K562 (cell line): ENCODE data around the gene TXNDC15. TPM values are rescaled to one million over a fixed set of nuclear protein-coding genes. Genes with fewer than 3 reads are reported as not detected.

ENCODE experiments used
- ATAC-seq: fragments of 200-7000 bp; cut with Tn5 transposase; 3 replicates; pipeline ENCODE4 v1.9.1; 2020; ENCODE audit warnings: moderate library complexity
- BruUV-seq: library from RNA; stranded (reverse); fragments of 400-500 nt; replicated peaks from 2 replicates; lab custom pipeline; 2021; lab: Mats Ljungman, UMichigan
- CTCF ChIA-PET: fragments of 300-600 bp; formaldehyde crosslinking; extraction: SDS; loops from one replicate; lab custom pipeline; 2021; ENCODE audit warnings: low intra/inter-chr PET ratio; lab: Yijun Ruan, JAX
- POLR2A ChIA-PET: fragments of 300-600, 350-650 bp; sonication (Branson Sonifier 250); formaldehyde crosslinking; extraction: SDS; loops from one replicate; lab custom pipeline; 2021; ENCODE audit warnings: antibody characterized with exemption, inconsistent platforms; lab: Yijun Ruan, JAX
- DNase-seq, 4 experiments: peaks; one replicate each; pipeline versions ENCODE4 v3.0.0 to v3.0.0-alpha.2; 2011 to 2018; ENCODE audit warnings: low spot score in 3 of 4, mixed read lengths in 3 of 4; ENCODE audit errors: extremely low read depth in 1 of 4
- FAIRE-seq: peaks from 2 replicates; lab custom pipeline; 2011; peaks lifted over from hg19 to GRCh38; lab: Jason Lieb, UNC
- H2AFZ ChIP-seq: 2 replicates; pipeline ENCODE4 v1.6.0; 2011; ENCODE audit warnings: low read depth, low read length, control low read depth, inconsistent platforms
- H3K27ac ChIP-seq: fragments of 200-600 bp; 3 replicates; pipeline ENCODE4 v1.8.0; 2011; ENCODE audit warnings: low read depth, mild to moderate bottlenecking, control low read depth, inconsistent platforms, low read length, moderate library complexity, mixed read lengths; ENCODE audit errors: extremely low read depth
- H3K27me3 ChIP-seq, 2 experiments: fragments of 300-600 bp in 1 of 2; 2 replicates in 1 of 2; 3 replicates in 1 of 2; pipeline versions ENCODE4 v1.6.0 to v1.8.0; 2011; ENCODE audit warnings: inconsistent platforms in 2 of 2, low read length in 2 of 2, mild to moderate bottlenecking in 1 of 2, mixed read lengths in 1 of 2, moderate library complexity in 1 of 2; ENCODE audit not compliant: control insufficient read depth in 2 of 2, insufficient read depth in 2 of 2
- H3K36me3 ChIP-seq: fragments of 300-600 bp; 3 replicates; pipeline ENCODE4 v1.8.0; 2011; ENCODE audit warnings: mild to moderate bottlenecking, low read length, inconsistent platforms; ENCODE audit not compliant: control insufficient read depth, insufficient read depth
- H3K4me1 ChIP-seq, 2 experiments: fragments of 200-600 bp in 1 of 2; replicated peaks in 1 of 2; 2 replicates in 1 of 2; 3 replicates in 1 of 2; pipeline versions ENCODE4 v1.5.1 to v1.8.0; 2011; ENCODE audit warnings: inconsistent platforms in 2 of 2, low read length in 2 of 2, mild to moderate bottlenecking in 1 of 2, mixed read lengths in 1 of 2, moderate library complexity in 1 of 2; ENCODE audit not compliant: control insufficient read depth in 2 of 2, insufficient read depth in 2 of 2
- H3K4me2 ChIP-seq: 2 replicates; pipeline ENCODE4 v1.6.1; 2011; ENCODE audit warnings: low read length, control low read depth, inconsistent platforms, mixed read lengths; ENCODE audit not compliant: insufficient read depth
- H3K4me3 ChIP-seq: fragments of 200-600 bp; sonication (generic), shearing (Covaris generic); 2 replicates; pipeline ENCODE4 v1.5.1; 2016; ENCODE audit warnings: control low read depth, inconsistent platforms
- H3K79me2 ChIP-seq: fragments of 200-600 bp; 3 replicates; pipeline ENCODE4 v1.8.0; 2011; ENCODE audit warnings: low read length, inconsistent platforms; ENCODE audit not compliant: control insufficient read depth, insufficient read depth
- H3K9ac ChIP-seq, 2 experiments: 2 replicates each; pipeline versions ENCODE4 v1.6.0 to v1.6.1; 2011; ENCODE audit warnings: low read depth in 2 of 2, low read length in 2 of 2, control low read depth in 1 of 2, inconsistent platforms in 1 of 2, mild to moderate bottlenecking in 1 of 2, mixed read lengths in 1 of 2; ENCODE audit not compliant: insufficient read depth in 1 of 2
- H3K9me1 ChIP-seq: one replicate; pipeline ENCODE4 v1.6.0; 2011; ENCODE audit warnings: inconsistent platforms, mild to moderate bottlenecking, low read length, moderate library complexity; ENCODE audit not compliant: control insufficient read depth, insufficient read depth
- H3K9me3 ChIP-seq: replicated peaks from 2 replicates; pipeline ENCODE4 v1.5.1; 2011; ENCODE audit warnings: low read depth, low read length, inconsistent platforms; ENCODE audit not compliant: control insufficient read depth, insufficient read depth
- H4K20me1 ChIP-seq: replicated peaks from 2 replicates; pipeline ENCODE4 v1.6.1; 2011; ENCODE audit warnings: low read length, inconsistent platforms, mixed read lengths; ENCODE audit not compliant: control insufficient read depth, insufficient read depth
- CHD2 ChIP-seq: IDR thresholded peaks from 2 replicates; pipeline ENCODE4 v1.6.1; 2011; ENCODE audit warnings: low read depth, low read length
- CREB3L1 ChIP-seq: fragments of 450-650 bp; IDR thresholded peaks from 2 replicates; pipeline ENCODE4 v1.6.1; 2014; ENCODE audit warnings: low read depth, mild to moderate bottlenecking, moderate library complexity, borderline replicate concordance
- FOXJ2 ChIP-seq: fragments of 200-800 bp; sonication (Bioruptor generic); IDR thresholded peaks from 2 replicates; pipeline ENCODE4 v1.6.1; 2016; ENCODE audit warnings: missing genetic modification characterization, missing compliant biosample characterization
- GTF2E2 ChIP-seq: fragments of 200-800 bp; sonication (Bioruptor generic); IDR thresholded peaks from 2 replicates; pipeline ENCODE4 v1.6.1; 2016; ENCODE audit warnings: missing genetic modification characterization, missing compliant biosample characterization
- HMG20B ChIP-seq: fragments of 250-450 bp; sonication (Bioruptor Pico); IDR thresholded peaks from 2 replicates; pipeline ENCODE4 v1.5.0; 2021; ENCODE audit warnings: mild to moderate bottlenecking
- IRF9 ChIP-seq: fragments of 450-650 bp; IDR thresholded peaks from 2 replicates; pipeline ENCODE4 v1.6.1; 2016; ENCODE audit warnings: missing biosample characterization, missing genetic modification characterization
- POLR2A ChIP-seq: fragments of 450-650 bp; conservative IDR thresholded peaks from 2 replicates; pipeline ENCODE4 v1.6.1; 2016
- POLR3G ChIP-seq: IDR thresholded peaks from 2 replicates; pipeline ENCODE4 v1.6.1; 2011; ENCODE audit not compliant: insufficient read length, insufficient replicate concordance; ENCODE audit errors: extremely low read depth
- RBM25 ChIP-seq: fragments of 200-400 bp; formaldehyde crosslinking; IDR thresholded peaks from 2 replicates; pipeline ENCODE4 v1.6.1; 2018; ENCODE audit warnings: low read length, low read depth, moderate library complexity; ENCODE audit not compliant: severe bottlenecking
- ZBTB43 ChIP-seq: sonication (generic); formaldehyde crosslinking; IDR thresholded peaks from 2 replicates; pipeline ENCODE4 v1.8.0; 2023; ENCODE audit warnings: mild to moderate bottlenecking, missing genetic modification reagents
- ZNF316 ChIP-seq: fragments of 450-650 bp; IDR thresholded peaks from 2 replicates; pipeline ENCODE4 v1.6.1; 2016
- ZNF75A ChIP-seq: fragments of 450-650 bp; formaldehyde crosslinking; IDR thresholded peaks from 2 replicates; pipeline ENCODE4 v1.4.0; 2020; ENCODE audit warnings: mild to moderate bottlenecking
- WGBS: fragments of 100-300 bp; shearing (Covaris generic); methylation state at CpG from one replicate; pipeline ENCODE4 v1.1.6; 2016; ENCODE audit warnings: low coverage, mixed read lengths; ENCODE audit not compliant: insufficient coverage; ENCODE audit errors: missing lambda C conversion rate; 5-methylcytosine and 5-hydroxymethylcytosine counted together
- in situ Hi-C: fragments of 300-500 bp; cut with MboI; formaldehyde crosslinking; loops from 4 replicates; pipeline ENCODE4 v1.15.0; 2018; ENCODE audit warnings: inconsistent platforms, mixed read lengths
- intact Hi-C: fragments of 100-400 bp; cut with micrococcal nuclease; formaldehyde crosslinking; loops from 2 replicates; pipeline ENCODE4 v1.14.2; 2022
- polyA plus RNA-seq, 8 experiments: library from polyadenylated mRNA; depleted of rRNA in 4 of 8; stranded (reverse) in 5 of 8; unstranded in 3 of 8; fragments of >200 nt; fragmentation: Nextera tagmentation in 2 of 8; fragmentation: Illumina TruSeq in 1 of 8; extraction: Ambion mirVana in 2 of 8; extraction: Trizol in 1 of 8; gene quantifications; 2 replicates each; pipeline versions ENCODE4 v1.2.1 to v1.2.3, GENCODE V29; 2011 to 2014; ENCODE audit warnings: inconsistent platforms in 1 of 8, missing spikeins in 1 of 8
- total RNA-seq, 7 experiments: library from RNA; depleted of rRNA in 6 of 7; stranded (reverse); fragments of >200 nt in 6 of 7; fragmentation: Illumina TruSeq in 2 of 7; extraction: Trizol in 2 of 7; gene quantifications; 2 replicates each; pipeline versions ENCODE4 v1.2.1 to v1.2.3, GENCODE V29; 2011 to 2021; ENCODE audit warnings: low replicate concordance in 1 of 7

The TXNDC15 gene
- total and polyA plus RNA-seq, 9 of the 15 experiments (the other 6 are each of a cell fraction or from before 2014, with no cell fraction given), result 3.0 to 15.4 (median 12.3) TPM

- in situ Hi-C loops, result no loop called here
Measured at GRCh38 chr5:134913795-134914194, 39.6 kb downstream of the TXNDC15 start.

GRCh38 chr5:134917070-134917815, 43.1 kb downstream of the TXNDC15 start:
- Histone ChIP-seq H3K27ac (no peak overlapping the region), H3K79me2 (no peaks in the 10 kb centered on the region), H3K4me2 (no peak overlapping the region), H3K36me3 (peaks cover 74% of the 10 kb centered on the region), H4K20me1 (no peaks in the 10 kb centered on the region; the same call in 1 of the 2 replicates), H2AFZ (no peak overlapping the region), H3K27me3 (no peaks in the 10 kb centered on the region), H3K4me1 (no peaks in the 10 kb centered on the region; a peak in 2 of 5 replicates), H3K4me3 (no peak overlapping the region), H3K9me1 (no peaks in the 10 kb centered on the region), H3K9me3 (no peaks in the 10 kb centered on the region), H3K9ac (no peak overlapping the region)
- intact Hi-C loops, result loop anchor here (5.0 kb wide), 1 partner anchor 270 kb away; no protein-coding TSS in a partner anchor
- DNase-seq, result peak; percentile 9 to 33 (median 25)
- BruUV-seq, result no TSS peak
- WGBS, result 69% methylated on average over 8 of the region's 10 CpGs
- CTCF ChIA-PET, result interaction anchor here (0.6 to 1.7 kb wide), 3 partner anchors 16 to 416 kb away, joined by 3 to 7 read pairs (median 6); no protein-coding TSS in a partner anchor
- peak; percentile 70 for ATAC-seq
- in situ Hi-C loops, result no loop called here
- FAIRE-seq, result no peak
- POLR2A ChIA-PET, result interaction anchor here (0.7 to 2.8 kb wide), 5 partner anchors 9 to 651 kb away, joined by 3 to 11 read pairs (median 3); partner anchors contain the start of genes C5orf24 and PCBD2
- no peak for TF ChIP-seq CREB3L1
- no peak for TF ChIP-seq POLR3G
- TF ChIP-seq HMG20B (CRISPR knock-in tag), result no peak
- TF ChIP-seq GTF2E2, result no peak
- TF ChIP-seq ZNF75A (CRISPR knock-in tag), result no peak
- TF ChIP-seq FOXJ2 (tag), result no peak
- no peak for TF ChIP-seq CHD2
- no peak for TF ChIP-seq POLR2A
- no peak for TF ChIP-seq ZBTB43 (CRISPR knock-in tag)
- TF ChIP-seq IRF9 (tag), result no peak

More at GRCh38 chr5:134913795-134914194, 39.6 kb downstream of the TXNDC15 start:
- Histone ChIP-seq H3K36me3 (peaks cover 80% of the 10 kb centered on the region), H3K27me3 (no peaks in the 10 kb centered on the region), H3K9me3 (no peaks in the 10 kb centered on the region), H3K9ac (peak overlapping the region in 1 of 2 experiments; percentile 22; a peak in 1 of 4 replicates), H4K20me1 (no peaks in the 10 kb centered on the region; the same call in 1 of the 2 replicates), H3K79me2 (no peaks in the 10 kb centered on the region), H3K9me1 (no peaks in the 10 kb centered on the region), H2AFZ (no peak overlapping the region), H3K27ac (no peak overlapping the region), H3K4me1 (no peaks in the 10 kb centered on the region; a peak in 1 of 5 replicates), H3K4me2 (no peak overlapping the region), H3K4me3 (no peak overlapping the region)
- CTCF ChIA-PET, result no interaction called here
- no peak for FAIRE-seq
- intact Hi-C loops, result no loop called here
- BruUV-seq, result no TSS peak
- POLR2A ChIA-PET, result interaction anchor here (0.6 kb wide), 1 partner anchor 425 kb away, joined by 3 read pairs; no protein-coding TSS in a partner anchor
- TF ChIP-seq RBM25 (no peak), ZNF316 (peak; percentile 17; the same call in 1 of the 2 replicates)
- ATAC-seq, result peak; percentile 22; the same call in 2 of the 3 replicates
- DNase-seq, result no peak
- 83% methylated on average over 1 of the region's 1 CpG for WGBS
